Spleen (tissue), 7 donors: ENCODE measurements around the gene CASTOR1.

Source experiments
- POLR2A ChIP-seq, 3 donors: fragments of 450-650 bp; IDR thresholded peaks; one replicate each; pipeline ENCODE4 v1.5.1; 2017; ENCODE audit warnings: antibody characterized with exemption in 3 of 3, mild to moderate bottlenecking in 1 of 3
- TF ChIP-seq, protein P1 (sequence below), 11 experiments: fragments of 200-600 bp in 7 of 11; fragments of 450-650 bp in 4 of 11; sonication (generic) in 4 of 11; IDR thresholded peaks in 8 of 11; conservative IDR thresholded peaks in 3 of 11; 1 replicate in 7 of 11; 2 replicates in 4 of 11; pipeline versions ENCODE4 v1.4.0 to v1.8.0; 2016 to 2021; ENCODE audit warnings: antibody characterized with exemption in 11 of 11, inconsistent platforms in 4 of 11, mild to moderate bottlenecking in 1 of 11
- donor health status: DM: no; HTN: no; CAD: no; lungs with moderate emphysema.
- donor health status: DM: no; HTN: no; CAD: no.
- donor health status: DM: no; HTN: no; CAD: no.

GRCh38 chr22:30262112-30262511, 27.2 kb downstream of the CASTOR1 start:
- TF ChIP-seq, protein P1, sequence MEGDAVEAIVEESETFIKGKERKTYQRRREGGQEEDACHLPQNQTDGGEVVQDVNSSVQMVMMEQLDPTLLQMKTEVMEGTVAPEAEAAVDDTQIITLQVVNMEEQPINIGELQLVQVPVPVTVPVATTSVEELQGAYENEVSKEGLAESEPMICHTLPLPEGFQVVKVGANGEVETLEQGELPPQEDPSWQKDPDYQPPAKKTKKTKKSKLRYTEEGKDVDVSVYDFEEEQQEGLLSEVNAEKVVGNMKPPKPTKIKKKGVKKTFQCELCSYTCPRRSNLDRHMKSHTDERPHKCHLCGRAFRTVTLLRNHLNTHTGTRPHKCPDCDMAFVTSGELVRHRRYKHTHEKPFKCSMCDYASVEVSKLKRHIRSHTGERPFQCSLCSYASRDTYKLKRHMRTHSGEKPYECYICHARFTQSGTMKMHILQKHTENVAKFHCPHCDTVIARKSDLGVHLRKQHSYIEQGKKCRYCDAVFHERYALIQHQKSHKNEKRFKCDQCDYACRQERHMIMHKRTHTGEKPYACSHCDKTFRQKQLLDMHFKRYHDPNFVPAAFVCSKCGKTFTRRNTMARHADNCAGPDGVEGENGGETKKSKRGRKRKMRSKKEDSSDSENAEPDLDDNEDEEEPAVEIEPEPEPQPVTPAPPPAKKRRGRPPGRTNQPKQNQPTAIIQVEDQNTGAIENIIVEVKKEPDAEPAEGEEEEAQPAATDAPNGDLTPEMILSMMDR (IDR thresholded peaks at IDR 0.05 in 8 of 11, conservative IDR thresholded peaks at IDR 0.05 in 3 of 11) = no peak
- no peak for TF ChIP-seq POLR2A (IDR thresholded peaks at IDR 0.05)
